ENCODE results near the gene TVP23C. TPM values are rescaled to one million over a fixed set of nuclear protein-coding genes. Genes with fewer than 3 reads are reported as not detected.

The TVP23C gene
- total and polyA plus RNA-seq, 9 of the 15 experiments (the other 6 are each of a cell fraction or from before 2014, with no cell fraction given), result 5.7 to 16.8 (median 8.2) TPM

- TF ChIP-seq, protein P1, sequence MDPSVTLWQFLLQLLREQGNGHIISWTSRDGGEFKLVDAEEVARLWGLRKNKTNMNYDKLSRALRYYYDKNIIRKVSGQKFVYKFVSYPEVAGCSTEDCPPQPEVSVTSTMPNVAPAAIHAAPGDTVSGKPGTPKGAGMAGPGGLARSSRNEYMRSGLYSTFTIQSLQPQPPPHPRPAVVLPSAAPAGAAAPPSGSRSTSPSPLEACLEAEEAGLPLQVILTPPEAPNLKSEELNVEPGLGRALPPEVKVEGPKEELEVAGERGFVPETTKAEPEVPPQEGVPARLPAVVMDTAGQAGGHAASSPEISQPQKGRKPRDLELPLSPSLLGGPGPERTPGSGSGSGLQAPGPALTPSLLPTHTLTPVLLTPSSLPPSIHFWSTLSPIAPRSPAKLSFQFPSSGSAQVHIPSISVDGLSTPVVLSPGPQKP (CRISPR knock-in tag; IDR thresholded peaks at IDR 0.05), result no peak
- TF ChIP-seq CCAR2 (IDR thresholded peaks at IDR 0.05; ENCODE audit: low read depth, low read length), result no peak
- TF ChIP-seq ASH1L (IDR thresholded peaks at IDR 0.05; ENCODE audit: borderline replicate concordance, low read depth, partially characterized antibody), result no peak
- no peak for TF ChIP-seq ZBTB17 (CRISPR knock-in tag; IDR thresholded peaks at IDR 0.05)
- TF ChIP-seq ZKSCAN1 (IDR thresholded peaks at IDR 0.05; ENCODE audit: low read depth, low read length), result no peak
- peak; percentile 49; the same call in 1 of the 2 replicates for TF ChIP-seq REST (IDR thresholded peaks at IDR 0.05; ENCODE audit: borderline replicate concordance)
- TF ChIP-seq REST (CRISPR knock-in tag; IDR thresholded peaks at IDR 0.05; ENCODE audit: low read depth), result no peak
- TF ChIP-seq RFX1 (IDR thresholded peaks at IDR 0.05), result no peak
- no peak for TF ChIP-seq POLR2B (IDR thresholded peaks at IDR 0.05; ENCODE audit: low read depth, partially characterized antibody)
- no peak for TF ChIP-seq NR2C2 (CRISPR knock-in tag; IDR thresholded peaks at IDR 0.05)
- TF ChIP-seq NR2C2 (tag; IDR thresholded peaks at IDR 0.05), result peak; percentile 52
- no peak for TF ChIP-seq ZNF280B (CRISPR knock-in tag; IDR thresholded peaks at IDR 0.05)
- TF ChIP-seq ZNF347 (CRISPR knock-in tag; IDR thresholded peaks at IDR 0.05; ENCODE audit: low read depth), result no peak
- TF ChIP-seq ZNF140 (CRISPR knock-in tag; IDR thresholded peaks at IDR 0.05), result no peak
- 0 out of 2 replicates have a peak, but pooled peaks have one; percentile 26 for TF ChIP-seq GABPB1 (CRISPR knock-in tag; IDR thresholded peaks at IDR 0.05)
- TF ChIP-seq ZNF644 (tag; IDR thresholded peaks at IDR 0.05; ENCODE audit: low read depth), result 0 out of 2 replicates have a peak, but pooled peaks have one; percentile 58
- 0 out of 2 replicates have a peak, but pooled peaks have one; percentile 47 for TF ChIP-seq HDAC2 (IDR thresholded peaks at IDR 0.05)
- no peak for TF ChIP-seq STAT5B (CRISPR knock-in tag; IDR thresholded peaks at IDR 0.05)
- peak; percentile 93 for TF ChIP-seq MEIS2 (IDR thresholded peaks at IDR 0.05; ENCODE audit: partially characterized antibody)
Observed at GRCh38 chr17:15490634-15491261, 72.5 kb downstream of the TVP23C start (continued).

All from K562 (cell line).